GM18505 (cell line): ENCODE results near the gene CEP78.

Experiments
- ATAC-seq: cut with Tn5 transposase; IDR thresholded peaks from one replicate; pipeline ENCODE4 v1.9.1; 2021; ENCODE audit not compliant: unreplicated experiment
- POLR2A ChIP-seq: IDR thresholded peaks from 4 replicates; pipeline ENCODE4 v1.6.1; 2011; ENCODE audit warnings: borderline replicate concordance; ENCODE audit not compliant: insufficient read depth, insufficient read length; ENCODE audit errors: extremely low read depth

CEP78 gene

GRCh38 chr9:78298046-78298765 is 62.3 kb downstream of the CEP78 start:
- no peak for ATAC-seq
- no peak for TF ChIP-seq POLR2A

- ATAC-seq, result no peak
- TF ChIP-seq POLR2A, result no peak
Observed at GRCh38 chr9:78300209-78300608, 64.3 kb downstream of the CEP78 start.

GRCh38 chr9:78301466-78301865 is 65.6 kb downstream of the CEP78 start:
- no peak for ATAC-seq

GRCh38 chr9:78303377-78304062 is 67.6 kb downstream of the CEP78 start:
- no peak for TF ChIP-seq POLR2A
- no peak for ATAC-seq

More at GRCh38 chr9:78301466-78301865, 65.6 kb downstream of the CEP78 start:
- no peak for TF ChIP-seq POLR2A

GRCh38 chr9:78304357-78304756 is 68.5 kb downstream of the CEP78 start:
- TF ChIP-seq POLR2A, result no peak
- ATAC-seq, result no peak

GRCh38 chr9:78306222-78307076 is 70.6 kb downstream of the CEP78 start:
- no peak for TF ChIP-seq POLR2A

GRCh38 chr9:78307360-78307759 is 71.5 kb downstream of the CEP78 start:
- TF ChIP-seq POLR2A, result no peak
- no peak for ATAC-seq

More at GRCh38 chr9:78306222-78307076, 70.6 kb downstream of the CEP78 start:
- ATAC-seq, result no peak

- TF ChIP-seq POLR2A, result no peak
- ATAC-seq, result no peak
Observed at GRCh38 chr9:78309066-78309465, 73.2 kb downstream of the CEP78 start.

- TF ChIP-seq POLR2A, result no peak
- ATAC-seq, result no peak
Observed at GRCh38 chr9:78311075-78311474, 75.2 kb downstream of the CEP78 start.

GRCh38 chr9:78311886-78312524 is 76.1 kb downstream of the CEP78 start:
- no peak for ATAC-seq
- no peak for TF ChIP-seq POLR2A

GRCh38 chr9:78314550-78314949 is 78.7 kb downstream of the CEP78 start:
- ATAC-seq, result no peak
- no peak for TF ChIP-seq POLR2A

GRCh38 chr9:78314953-78315870 is 79.3 kb downstream of the CEP78 start:
- ATAC-seq, result no peak
- no peak for TF ChIP-seq POLR2A
